ENCODE results near the gene CST3.
A peak's percentile ranks its signal among the peaks of the same experiment; 100 is the strongest.
"Not testable (repeated sequence)": the region's sequence is repeated elsewhere in the genome, so short reads cannot be mapped to it uniquely, and the experiment has no call there.

CST3 gene

GRCh38 chr20:23661002-23661429 lies 23.3 kb upstream of the CST3 start:
- DNase-seq, result no peak

DNA sequence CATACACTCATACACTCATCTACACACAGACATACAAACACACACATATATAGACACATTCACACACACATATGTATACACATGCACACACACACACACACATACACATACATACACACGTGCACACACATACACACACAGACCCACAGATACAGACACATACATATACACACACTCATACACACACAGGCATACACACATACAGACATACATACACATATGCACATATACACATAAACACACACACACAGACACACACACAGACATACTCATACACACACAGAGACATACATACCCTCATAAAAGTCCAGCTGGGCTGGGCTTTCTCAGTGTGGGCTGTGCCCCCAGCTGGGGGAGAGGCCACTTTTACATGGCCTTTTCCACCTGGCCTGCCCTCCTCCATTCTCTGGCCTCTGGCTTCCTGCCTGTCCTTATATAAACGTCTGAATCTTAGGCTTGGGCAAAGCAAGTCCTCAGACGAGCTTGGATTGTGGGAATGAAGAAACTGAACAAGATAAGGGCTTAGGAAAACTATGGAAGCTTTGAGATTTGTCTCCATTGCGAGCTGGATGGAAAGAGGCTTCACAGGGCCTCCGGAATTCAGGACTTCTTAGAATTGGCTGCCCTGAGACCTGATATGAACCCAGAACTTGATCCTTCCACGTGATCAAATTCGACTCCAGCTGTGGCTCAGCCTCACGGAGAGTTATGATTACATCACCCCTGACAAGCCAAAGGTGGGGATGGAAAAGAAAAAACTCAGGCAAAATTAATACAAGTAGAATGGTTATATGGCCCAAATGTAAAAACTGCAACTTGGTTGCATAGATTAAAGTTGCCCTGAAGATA lies 22.5 kb upstream of the CST3 start:
- no peak for DNase-seq

DNA sequence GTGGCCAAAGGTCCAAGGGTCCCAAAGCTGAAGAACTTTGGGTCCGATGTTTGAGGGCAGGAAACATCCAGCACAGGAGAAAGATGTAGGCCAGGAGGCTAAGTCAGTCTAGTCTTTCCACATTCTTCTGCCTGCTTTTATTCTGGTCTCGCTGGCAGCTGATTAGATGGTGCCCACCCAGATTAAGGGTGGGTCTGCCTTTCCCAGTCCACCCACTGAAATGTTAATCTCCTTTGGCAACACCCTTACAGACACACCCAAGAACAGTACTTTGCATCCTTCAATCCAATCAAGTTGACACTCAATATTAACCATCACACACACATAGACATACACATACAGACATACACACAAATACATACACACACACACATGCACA lies 21.8 kb upstream of the CST3 start:
- not testable (repeated sequence) for DNase-seq

- no peak for DNase-seq
Observed at GRCh38 chr20:23658989-23659609, 21.3 kb upstream of the CST3 start.

DNA sequence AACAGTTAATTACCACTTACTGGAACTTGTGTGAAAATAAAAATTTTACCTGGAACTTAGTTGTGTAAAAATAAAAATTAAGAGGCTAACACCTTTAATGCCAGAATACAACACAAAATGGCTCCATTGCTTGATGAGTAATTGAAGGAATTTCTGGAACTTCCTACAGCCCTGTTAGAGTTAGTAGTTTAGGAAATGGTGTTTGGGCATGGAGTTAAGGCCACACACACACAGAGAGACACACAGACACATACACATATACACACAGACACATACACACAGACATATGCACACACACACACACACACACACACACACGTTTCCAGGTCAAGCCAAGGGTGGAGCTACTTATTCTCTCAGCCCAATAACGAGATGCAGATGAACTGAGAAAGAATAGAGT lies 20.6 kb upstream of the CST3 start:
- DNase-seq, result no peak

DNA sequence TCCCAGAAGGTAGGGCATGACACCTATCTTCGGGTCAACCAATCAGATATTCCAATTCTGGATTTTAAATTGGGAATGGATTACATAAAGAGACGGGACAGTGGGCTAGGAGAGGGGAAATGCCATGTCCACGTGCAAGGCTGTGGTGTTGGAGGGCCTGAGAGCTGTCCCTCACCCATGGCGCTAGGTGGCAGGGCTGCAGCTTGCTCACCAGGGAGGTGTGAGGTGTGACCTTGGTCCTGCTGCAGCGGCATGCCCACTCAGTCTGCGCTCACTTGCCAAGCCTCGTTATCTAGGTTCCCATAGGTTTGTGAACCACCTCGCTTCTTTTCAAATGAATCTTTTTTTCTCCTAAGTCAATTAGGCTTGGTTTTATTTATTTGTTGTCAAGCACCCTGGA lies 19.4 kb upstream of the CST3 start:
- peak; percentile 7 for DNase-seq

GRCh38 chr20:23656372-23656771 lies 18.6 kb upstream of the CST3 start:
- no peak for DNase-seq

DNA sequence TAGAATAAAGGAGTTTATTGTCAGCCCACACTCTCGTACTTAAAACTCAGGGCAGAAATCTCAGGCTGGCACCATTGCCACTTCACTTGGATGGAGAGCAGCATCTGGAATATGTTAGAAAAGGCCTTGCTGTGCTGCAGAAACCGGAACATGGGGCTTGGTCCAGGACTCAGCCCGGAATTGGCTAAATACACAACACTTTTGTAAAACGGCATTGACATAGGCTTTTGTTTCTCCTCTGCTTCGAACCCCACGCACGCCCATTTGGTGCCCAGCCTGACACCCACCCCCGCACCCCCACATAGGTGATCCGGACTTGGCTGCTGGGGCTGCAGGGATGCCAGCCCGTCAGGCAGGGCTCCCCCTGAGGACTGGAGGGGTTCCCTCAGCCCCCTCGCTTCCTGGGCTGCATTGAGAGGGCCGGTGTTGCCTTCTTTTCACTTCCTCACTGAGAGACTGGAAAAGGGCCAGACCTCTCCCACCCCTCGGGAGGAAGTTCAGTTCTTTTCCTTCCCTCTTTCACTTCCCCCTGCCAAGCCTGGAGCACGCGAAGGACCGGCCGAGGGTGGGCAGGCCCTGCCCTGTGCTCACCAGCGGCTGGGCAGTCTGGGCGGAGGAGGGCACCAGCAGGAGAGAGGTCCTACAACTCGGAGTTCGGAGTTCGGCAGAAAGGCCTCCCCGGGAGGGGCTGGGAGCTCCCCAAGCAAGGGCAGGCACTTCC lies 17.9 kb upstream of the CST3 start:
- DNase-seq, result no peak

DNA sequence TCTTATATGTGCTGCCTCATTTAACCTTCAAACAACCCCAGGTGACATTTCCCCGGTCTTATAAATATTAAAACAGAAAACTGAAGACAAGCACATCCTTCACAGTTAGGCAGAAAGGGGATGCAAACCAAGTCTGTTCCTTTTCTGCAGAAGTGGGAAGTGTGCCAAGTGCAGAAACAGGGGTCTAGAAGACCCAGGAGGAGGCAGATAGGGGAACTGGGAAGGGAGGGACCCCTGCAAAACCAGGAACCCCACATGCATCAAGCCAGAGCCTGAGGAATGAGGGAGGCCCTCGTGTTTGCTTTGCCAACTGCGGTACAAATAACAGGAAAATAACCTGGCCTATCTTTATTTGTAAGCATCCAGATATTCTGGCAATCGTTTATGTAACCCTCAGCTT lies 17.0 kb upstream of the CST3 start:
- no peak for DNase-seq

DNA sequence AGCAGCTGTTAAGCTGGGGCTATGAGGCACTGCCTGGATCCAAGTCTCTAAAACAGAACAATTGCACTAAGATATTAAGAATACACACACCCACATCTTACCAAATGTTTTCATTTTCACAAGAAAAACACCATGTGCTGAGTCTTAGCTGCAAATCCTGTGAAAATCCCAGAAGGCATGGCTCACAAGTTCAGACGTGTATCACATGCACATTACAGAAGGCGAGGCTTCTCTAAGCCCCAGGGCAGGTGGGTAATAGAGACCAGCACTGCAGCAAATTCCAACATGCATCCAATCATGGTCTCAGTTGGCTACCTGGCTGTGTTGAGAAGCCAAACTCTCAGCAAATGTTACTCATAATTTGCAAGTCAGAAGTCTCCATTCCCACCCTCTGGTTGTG lies 16.2 kb upstream of the CST3 start:
- DNase-seq, result no peak

DNA sequence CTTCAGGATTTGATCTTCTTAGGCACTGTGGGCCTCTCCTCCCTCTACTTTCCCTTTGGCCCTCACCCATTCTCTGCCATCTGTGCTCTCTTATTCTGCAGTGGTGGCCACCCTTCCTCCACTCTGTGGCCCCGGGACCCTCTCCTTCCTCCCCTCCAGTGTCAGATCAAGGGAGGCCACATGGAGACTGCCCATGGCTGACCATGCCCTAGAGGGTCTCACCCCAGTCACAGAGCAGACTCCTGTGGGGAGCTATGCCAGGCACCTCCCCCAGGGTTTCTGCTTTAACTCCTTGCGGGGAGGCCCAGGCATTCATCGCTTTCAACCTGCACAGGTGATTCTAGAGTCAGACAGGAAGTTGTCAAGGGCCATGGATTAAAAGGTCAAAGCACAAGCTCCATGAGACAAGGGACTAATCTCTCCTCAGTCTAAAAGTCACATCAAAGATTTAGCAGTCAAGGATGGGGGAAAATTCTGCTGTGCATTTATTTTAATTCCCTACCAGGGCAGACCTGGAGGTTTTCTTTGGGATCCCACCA lies 15.7 kb upstream of the CST3 start:
- no peak for DNase-seq

GRCh38 chr20:23652926-23653325 lies 15.2 kb upstream of the CST3 start:
- DNase-seq, result no peak

GRCh38 chr20:23652371-23652770 lies 14.6 kb upstream of the CST3 start:
- no peak for DNase-seq

DNA sequence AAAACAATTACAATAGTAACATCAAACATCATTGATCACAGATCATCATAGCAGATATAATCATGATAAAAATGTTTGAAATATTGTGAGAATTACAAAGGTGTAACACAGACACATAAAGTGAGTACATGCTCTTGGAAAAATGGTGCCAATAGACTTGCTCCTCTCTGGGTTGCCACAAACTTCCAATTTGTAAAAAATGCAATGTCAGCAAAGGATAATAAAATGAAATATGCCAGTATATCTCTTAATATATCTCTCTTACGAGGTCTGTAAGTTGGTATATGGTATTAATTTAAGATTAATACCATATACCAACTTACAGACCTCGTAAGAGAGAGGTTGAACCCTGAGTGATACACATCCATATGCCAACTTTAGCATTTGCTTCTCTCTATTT lies 13.4 kb upstream of the CST3 start:
- DNase-seq, result no peak

DNA sequence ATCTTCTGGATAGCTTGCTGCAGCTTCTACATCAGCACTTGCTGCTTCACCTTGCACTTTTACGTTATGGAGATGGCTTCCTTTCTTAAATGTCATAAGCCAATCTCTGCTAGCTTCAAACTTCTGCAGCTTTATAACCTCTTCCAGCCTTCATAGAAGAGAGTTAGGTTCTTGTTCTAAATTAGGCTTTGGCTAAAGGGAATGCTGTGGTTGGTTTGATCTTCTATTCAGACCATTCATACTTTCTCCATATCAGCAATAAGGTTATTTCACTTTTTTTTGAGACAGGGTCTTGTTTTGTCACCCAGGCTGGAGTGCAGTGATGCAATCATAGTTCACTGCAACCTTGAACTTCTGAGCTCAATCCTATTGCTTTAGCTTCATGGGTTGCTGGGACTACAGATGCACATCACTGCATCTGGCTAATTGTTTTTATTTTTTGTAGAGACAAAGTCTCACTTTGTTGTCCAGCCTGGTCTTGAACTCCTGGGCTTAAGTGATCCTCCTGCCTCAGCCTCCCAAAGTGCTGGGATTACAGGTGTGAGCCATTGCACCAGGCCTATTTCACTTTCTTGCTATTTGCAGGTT lies 12.2 kb upstream of the CST3 start:
- no peak for DNase-seq

DNA sequence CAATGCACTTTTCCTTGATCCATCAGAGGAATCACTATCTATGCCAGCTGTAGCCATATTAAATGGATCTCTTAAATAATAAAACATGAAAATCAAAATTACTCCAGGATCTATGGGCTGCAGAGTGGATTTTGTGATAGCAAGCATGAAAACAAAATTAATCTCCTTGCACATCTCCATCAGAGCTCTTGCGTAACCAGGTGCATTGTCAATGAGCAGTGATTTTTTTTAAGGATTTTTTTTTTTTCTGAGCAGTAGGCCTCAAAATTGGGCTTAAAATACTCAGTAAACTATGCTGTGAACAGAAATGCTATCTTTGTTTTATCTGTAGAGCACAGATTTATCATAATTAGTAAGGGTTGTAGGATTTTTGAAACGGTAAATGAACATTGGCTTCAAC lies 11.5 kb upstream of the CST3 start:
- no peak for DNase-seq

GRCh38 chr20:23647346-23647745 lies 9.6 kb upstream of the CST3 start:
- no peak for DNase-seq

DNA sequence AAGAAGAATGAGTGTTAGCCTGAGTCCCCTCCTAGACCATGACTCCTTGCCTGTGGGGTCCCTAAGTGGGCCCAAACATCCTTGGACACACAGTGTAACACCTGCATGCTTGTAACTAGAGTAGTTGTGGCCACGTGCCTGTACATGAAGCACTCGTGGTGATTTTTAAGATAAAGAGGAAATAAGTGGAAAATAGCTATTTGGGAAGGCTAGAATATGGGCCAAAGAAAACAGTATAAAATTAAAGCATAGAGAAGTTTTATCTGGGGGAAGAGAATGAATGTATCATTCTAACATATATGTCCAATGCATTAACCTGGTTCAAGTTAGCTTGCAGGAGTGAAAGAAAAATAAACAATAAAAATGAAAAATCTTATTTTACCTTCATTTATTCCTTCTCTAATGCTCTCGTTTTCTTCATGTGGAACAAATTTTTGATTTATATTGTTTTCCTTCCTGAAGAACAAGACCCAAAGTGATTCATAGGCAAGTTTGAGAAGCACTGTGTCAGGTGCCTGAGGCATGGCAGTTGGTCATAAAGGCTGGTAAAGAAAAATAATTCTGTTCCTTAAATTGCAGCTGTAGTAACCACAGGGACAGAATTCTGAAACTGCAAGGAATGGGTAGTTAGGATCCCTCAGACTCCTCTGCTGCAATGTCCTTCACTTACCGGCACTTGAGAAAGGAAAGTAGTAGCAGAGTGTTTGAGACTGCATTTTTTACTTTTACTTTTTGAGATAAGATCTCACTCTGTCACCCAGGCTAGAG lies 8.5 kb upstream of the CST3 start:
- DNase-seq, result no peak

DNA sequence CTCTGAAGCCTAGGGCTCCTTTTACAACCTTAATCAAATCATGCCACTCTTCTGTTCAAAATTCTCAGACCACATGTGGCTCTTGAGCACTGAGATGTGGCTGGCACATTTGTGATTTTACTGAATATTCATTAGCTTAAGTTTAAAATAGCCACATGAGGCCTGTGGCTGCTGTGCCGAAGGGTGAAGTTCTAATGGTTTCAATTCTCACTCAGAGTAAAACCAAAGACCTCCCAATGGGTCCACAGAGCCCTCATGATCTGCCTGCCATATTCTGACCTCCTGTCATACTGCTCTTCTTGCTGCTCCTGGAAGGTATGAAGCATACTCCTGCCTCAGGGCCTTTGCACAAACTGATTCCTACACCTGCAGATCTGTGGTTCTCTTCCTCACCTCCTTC lies 7.8 kb upstream of the CST3 start:
- DNase-seq, result no peak

DNA sequence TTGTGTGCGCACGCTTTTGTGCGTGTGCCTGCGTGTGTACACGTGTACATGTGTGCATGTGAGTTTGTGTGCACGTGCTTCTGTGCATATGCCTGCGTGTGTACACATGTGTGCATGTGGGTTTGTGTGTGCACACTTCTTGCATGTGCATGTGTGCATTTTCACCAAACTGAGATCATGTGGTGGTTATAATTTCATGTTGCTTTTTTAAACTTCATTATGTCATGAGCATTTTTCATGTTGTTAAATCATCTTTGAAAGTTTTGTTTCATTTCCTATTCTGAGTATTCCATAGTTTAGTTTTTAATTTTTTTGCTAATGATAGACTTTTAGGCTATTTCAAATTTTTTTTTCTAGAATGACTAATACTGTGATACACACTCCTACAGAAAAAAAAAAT lies 6.4 kb upstream of the CST3 start:
- DNase-seq, result no peak

GRCh38 chr20:23643659-23644058 lies 5.9 kb upstream of the CST3 start:
- no peak for DNase-seq

DNA sequence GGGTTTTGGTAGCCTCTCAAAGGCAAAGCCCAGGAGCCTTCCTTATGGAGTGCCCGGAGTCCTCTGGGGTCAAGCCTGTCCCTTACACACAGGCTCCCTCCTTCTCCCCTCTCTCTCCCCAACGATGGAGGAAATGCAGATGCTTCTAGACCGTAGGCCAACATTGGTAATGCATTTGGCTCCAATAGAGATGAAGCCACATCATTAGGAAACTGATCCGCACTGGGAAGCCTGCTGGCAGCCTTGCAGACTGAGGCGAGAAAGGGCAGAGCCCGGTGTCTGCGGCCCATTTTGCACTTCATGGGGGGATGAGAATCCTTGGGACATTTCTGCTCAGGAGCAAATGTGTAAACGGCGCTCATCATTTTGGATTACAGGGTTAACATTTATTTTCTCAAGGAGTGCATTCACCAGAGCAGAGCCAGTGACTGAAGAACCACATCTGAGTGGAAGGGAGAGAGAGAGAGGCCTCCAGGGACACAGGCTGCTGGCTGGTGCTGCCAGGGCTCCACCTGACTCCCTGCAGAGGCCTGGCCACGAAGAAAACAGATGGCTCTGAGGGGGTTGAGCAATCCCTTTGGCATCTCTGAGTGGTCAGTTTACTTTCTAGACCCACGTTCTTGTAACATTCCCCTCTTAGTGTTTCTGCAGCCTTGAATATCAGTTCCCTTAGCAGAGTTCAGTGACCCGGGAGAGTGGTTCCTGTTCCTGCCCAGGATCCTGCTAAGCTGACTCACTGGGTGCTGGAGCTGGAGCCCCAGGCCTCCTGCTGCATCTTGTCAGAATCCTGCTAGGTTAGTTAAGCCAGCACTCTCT lies 4.4 kb upstream of the CST3 start:
- no peak for DNase-seq
